RWPE1 (cell line): Measurements from ENCODE around the gene RTN4.

ENCODE experiments used
- CTCF ChIA-PET: fragments of 350-600 bp; sonication (Branson Sonifier 250); formaldehyde crosslinking; extraction: SDS; loops from one replicate; lab custom pipeline; 2021; lab: Yijun Ruan, JAX
- POLR2A ChIA-PET: fragments of 400-600 bp; formaldehyde crosslinking; extraction: SDS; loops from one replicate; lab custom pipeline; 2020; ENCODE audit warnings: antibody characterized with exemption; ENCODE audit not compliant: low non-redundant PET; lab: Yijun Ruan, JAX
- DNase-seq: peaks from one replicate; pipeline ENCODE4 v3.0.0; 2012; ENCODE audit warnings: low spot score
- H3K27ac ChIP-seq: fragments of 450-650 bp; 2 replicates; pipeline ENCODE4 v1.5.1; 2017
- CTCF ChIP-seq: fragments of 450-650 bp; conservative IDR thresholded peaks from 2 replicates; pipeline ENCODE4 v1.5.1; 2017; ENCODE audit warnings: low read depth, mild to moderate bottlenecking

The RTN4 gene

GRCh38 chr2:55073000-55073983 is 23.0 kb upstream of the RTN4 start:
- no peak overlapping the region for H3K27ac ChIP-seq
- no peak for TF ChIP-seq CTCF
- POLR2A ChIA-PET = no interaction called here
- DNase-seq = no peak
- CTCF ChIA-PET = interaction anchor here (0.5 to 0.7 kb wide), 3 partner anchors 121 to 248 kb away, joined by 3 to 4 read pairs (median 3); no protein-coding TSS in a partner anchor

- ChIA-PET POLR2A (no interaction called here), CTCF (no interaction called here)
- no peak overlapping the region for H3K27ac ChIP-seq
- DNase-seq = no peak
- no peak for TF ChIP-seq CTCF
Observed at GRCh38 chr2:55063713-55064323, 13.6 kb upstream of the RTN4 start.

GRCh38 chr2:55063226-55063625 is 13.0 kb upstream of the RTN4 start:
- TF ChIP-seq CTCF = no peak
- POLR2A ChIA-PET = no interaction called here
- no peak for DNase-seq
- H3K27ac ChIP-seq = no peak overlapping the region
- CTCF ChIA-PET = no interaction called here

- no peak for TF ChIP-seq CTCF
- no peak for DNase-seq
- POLR2A ChIA-PET = no interaction called here
- no peak overlapping the region for H3K27ac ChIP-seq
- CTCF ChIA-PET = no interaction called here
Observed at GRCh38 chr2:55062754-55063153, 12.5 kb upstream of the RTN4 start.

- H3K27ac ChIP-seq = no peak overlapping the region
- ChIA-PET POLR2A (interaction anchor here (0.6 kb wide), 1 partner anchor 359 kb away, joined by 5 read pairs; no protein-coding TSS in a partner anchor), CTCF (no interaction called here)
- DNase-seq = no peak
- no peak for TF ChIP-seq CTCF
Observed at GRCh38 chr2:55061523-55062344, 11.5 kb upstream of the RTN4 start.

- TF ChIP-seq CTCF = no peak
- CTCF ChIA-PET = no interaction called here
- POLR2A ChIA-PET = no interaction called here
- no peak overlapping the region for H3K27ac ChIP-seq
- DNase-seq = no peak
Observed at GRCh38 chr2:55059793-55060192, 9.5 kb upstream of the RTN4 start.
